GM19351 (cell line): ENCODE measurements around the gene SEMA4A.

Source experiments
- ATAC-seq: cut with Tn5 transposase; IDR thresholded peaks from one replicate; pipeline ENCODE4 v1.9.1; 2021; ENCODE audit warnings: mild to moderate bottlenecking, moderate library complexity; ENCODE audit not compliant: unreplicated experiment

Gene SEMA4A

GRCh38 chr1:156226116-156226538 is 72.7 kb downstream of the SEMA4A start:
- ATAC-seq = peak; percentile 71

GRCh38 chr1:156226782-156227181 is 73.4 kb downstream of the SEMA4A start:
- ATAC-seq = peak; percentile 4
